Fibroblast of skin of scalp (primary cell): Measurements from ENCODE around the gene CMYA5.

Experiments
- DNase-seq: peaks from one replicate; pipeline ENCODE4 v3.0.0-alpha.2; 2013

Gene CMYA5

GRCh38 chr5:79834754-79835714, 145.4 kb downstream of the CMYA5 start:
- no peak for DNase-seq

GRCh38 chr5:79837761-79838551, 148.3 kb downstream of the CMYA5 start:
- peak; percentile 9 for DNase-seq

- DNase-seq: no peak
Measured at GRCh38 chr5:79840084-79840990, 150.7 kb downstream of the CMYA5 start.

- no peak for DNase-seq
Measured at GRCh38 chr5:79841172-79841571, 151.5 kb downstream of the CMYA5 start.

GRCh38 chr5:79842006-79842881, 152.6 kb downstream of the CMYA5 start:
- DNase-seq: no peak

GRCh38 chr5:79842991-79843390, 153.4 kb downstream of the CMYA5 start:
- DNase-seq: no peak

GRCh38 chr5:79843450-79844388, 154.1 kb downstream of the CMYA5 start:
- DNase-seq: no peak

- no peak for DNase-seq
Measured at GRCh38 chr5:79844571-79844970, 154.9 kb downstream of the CMYA5 start.

GRCh38 chr5:79845448-79846197, 156.0 kb downstream of the CMYA5 start:
- DNase-seq: peak; percentile 91

- no peak for DNase-seq
Measured at GRCh38 chr5:79846198-79846521, 156.5 kb downstream of the CMYA5 start.

GRCh38 chr5:79847561-79847960, 157.9 kb downstream of the CMYA5 start:
- no peak for DNase-seq

- no peak for DNase-seq
Measured at GRCh38 chr5:79849061-79849460, 159.4 kb downstream of the CMYA5 start.
